ENCODE results near the gene ADGRG1.
"Not testable (repeated sequence)": the region's sequence is repeated elsewhere in the genome, so short reads cannot be mapped to it uniquely, and the experiment has no call there.

ADGRG1 gene

DNA sequence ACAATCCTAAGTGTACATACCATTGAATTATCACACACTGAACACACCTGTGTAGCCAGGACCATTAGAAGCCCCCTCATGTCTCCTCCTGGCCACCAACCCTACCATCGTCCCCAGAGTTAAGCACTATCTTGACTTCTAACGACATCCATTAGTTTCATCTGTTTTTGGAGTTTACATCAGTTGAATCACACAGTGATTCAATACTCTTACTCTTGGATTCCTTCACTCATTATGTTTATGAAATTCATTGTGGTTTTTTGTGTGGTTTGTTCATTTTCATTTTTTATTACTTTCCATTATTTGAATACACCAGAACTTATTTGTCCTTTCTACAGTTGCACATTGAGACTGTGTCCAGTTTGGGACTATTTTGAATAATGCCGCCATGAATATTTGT is 79.7 kb downstream of the ADGRG1 start:
- in situ Hi-C loops (cut with HindIII; ENCODE audit: low pct_unique_long_range_greater_than_20kb, low sequenced_read_pairs) = no loop called here
- DNase-seq (ENCODE audit: low read depth in 1 of 2, low spot score in 1 of 2) = no peak
- no peak for TF ChIP-seq JUND (IDR thresholded peaks at IDR 0.05; ENCODE audit: low read depth)

- no peak for DNase-seq (ENCODE audit: low read depth in 1 of 2, low spot score in 1 of 2)
- in situ Hi-C loops (cut with HindIII; ENCODE audit: low pct_unique_long_range_greater_than_20kb, low sequenced_read_pairs) = no loop called here
- TF ChIP-seq JUND (IDR thresholded peaks at IDR 0.05; ENCODE audit: low read depth) = no peak
These were observed 81.2 kb downstream of the ADGRG1 start for GRCh38 chr16:57709663-57710062.

DNA sequence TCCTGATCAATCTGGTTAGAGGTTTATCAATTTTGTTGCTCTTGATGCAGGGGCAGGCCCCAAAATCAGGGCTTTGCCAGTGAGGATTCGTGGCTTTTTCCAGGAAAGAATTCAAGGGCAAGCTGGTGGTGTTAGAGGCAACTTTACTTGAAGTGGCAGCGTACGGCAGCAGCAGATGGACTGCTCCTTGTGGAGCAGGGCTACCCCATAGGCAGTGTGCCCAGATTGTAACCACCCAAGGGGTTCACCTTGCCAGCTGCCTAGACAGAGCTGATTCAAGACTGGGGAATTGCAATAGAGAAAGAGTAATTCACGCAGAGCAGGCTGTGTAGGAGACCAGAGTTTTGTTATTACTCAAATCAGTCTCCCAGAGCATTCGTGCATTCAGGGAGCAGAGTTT is 82.9 kb downstream of the ADGRG1 start:
- TF ChIP-seq JUND (IDR thresholded peaks at IDR 0.05; ENCODE audit: low read depth) = no peak
- no peak for DNase-seq (ENCODE audit: low read depth in 1 of 2, low spot score in 1 of 2)
- in situ Hi-C loops (cut with HindIII; ENCODE audit: low pct_unique_long_range_greater_than_20kb, low sequenced_read_pairs) = no loop called here

DNA sequence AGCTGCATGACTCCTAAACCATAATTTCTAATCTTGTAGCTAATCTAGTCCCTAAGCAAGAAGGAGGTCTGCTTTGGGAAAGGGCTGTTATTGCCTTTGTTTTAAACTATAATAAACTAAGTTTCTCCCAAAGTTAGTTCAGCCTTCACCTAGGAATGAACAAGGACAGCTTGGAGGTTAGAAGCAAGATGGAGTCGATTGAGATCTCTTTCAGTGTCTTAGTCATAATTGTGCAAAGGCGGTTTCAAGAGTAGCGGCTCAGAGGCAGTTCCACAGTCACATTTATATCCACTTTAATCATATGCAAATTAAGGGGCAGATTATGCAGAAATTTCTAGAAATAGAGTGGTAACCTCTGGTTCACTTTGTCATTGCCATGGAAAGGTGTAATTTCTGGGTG is 83.6 kb downstream of the ADGRG1 start:
- in situ Hi-C loops (cut with HindIII; ENCODE audit: low pct_unique_long_range_greater_than_20kb, low sequenced_read_pairs) = no loop called here
- no peak for DNase-seq (ENCODE audit: low read depth in 1 of 2, low spot score in 1 of 2)
- no peak for TF ChIP-seq JUND (IDR thresholded peaks at IDR 0.05; ENCODE audit: low read depth)

DNA sequence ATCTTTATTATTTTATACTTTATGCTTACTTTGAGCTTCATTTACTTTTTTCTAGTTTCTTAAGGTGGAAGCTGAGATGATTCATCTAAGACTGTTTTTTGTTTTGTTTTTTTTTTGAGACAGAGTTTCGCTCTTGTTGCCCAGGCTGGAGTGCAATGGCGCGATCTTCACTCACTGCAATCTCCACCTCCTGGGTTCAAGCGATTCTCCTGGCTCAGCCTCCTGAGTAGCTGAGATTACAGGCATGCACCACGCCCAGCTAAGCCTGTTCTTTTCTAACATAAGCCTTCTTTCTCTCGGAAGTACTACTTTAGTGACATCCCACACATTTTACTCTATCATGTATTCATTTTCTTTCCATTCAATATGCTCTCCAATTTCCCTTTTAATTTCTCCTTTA is 84.1 kb downstream of the ADGRG1 start:
- DNase-seq (ENCODE audit: low read depth in 1 of 2, low spot score in 1 of 2); in situ Hi-C loops (cut with HindIII; ENCODE audit: low pct_unique_long_range_greater_than_20kb, low sequenced_read_pairs): not testable (repeated sequence)

DNA sequence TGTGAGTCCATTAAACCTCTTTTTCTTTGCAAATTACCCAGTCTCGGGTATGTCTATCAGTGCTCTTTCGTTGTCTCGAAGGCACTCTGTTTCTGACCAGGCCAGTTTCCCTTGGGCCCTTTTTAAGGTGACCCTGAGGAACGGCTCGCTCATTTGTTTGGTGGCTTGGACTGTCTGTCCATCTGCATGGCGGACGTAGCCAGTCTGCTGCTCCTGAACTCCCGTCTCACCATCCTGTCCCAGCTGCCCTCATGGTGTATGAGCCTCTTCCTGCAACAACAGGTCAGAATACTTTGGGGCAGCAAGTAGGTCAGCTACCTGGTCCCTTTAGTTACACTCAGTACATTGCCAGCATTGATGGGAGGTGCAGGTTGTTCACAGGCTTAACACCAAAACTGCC is 85.2 kb downstream of the ADGRG1 start:
- TF ChIP-seq JUND (IDR thresholded peaks at IDR 0.05; ENCODE audit: low read depth) = no peak
- DNase-seq (ENCODE audit: low read depth in 1 of 2, low spot score in 1 of 2) = no peak
- in situ Hi-C loops (cut with HindIII; ENCODE audit: low pct_unique_long_range_greater_than_20kb, low sequenced_read_pairs) = no loop called here

DNA sequence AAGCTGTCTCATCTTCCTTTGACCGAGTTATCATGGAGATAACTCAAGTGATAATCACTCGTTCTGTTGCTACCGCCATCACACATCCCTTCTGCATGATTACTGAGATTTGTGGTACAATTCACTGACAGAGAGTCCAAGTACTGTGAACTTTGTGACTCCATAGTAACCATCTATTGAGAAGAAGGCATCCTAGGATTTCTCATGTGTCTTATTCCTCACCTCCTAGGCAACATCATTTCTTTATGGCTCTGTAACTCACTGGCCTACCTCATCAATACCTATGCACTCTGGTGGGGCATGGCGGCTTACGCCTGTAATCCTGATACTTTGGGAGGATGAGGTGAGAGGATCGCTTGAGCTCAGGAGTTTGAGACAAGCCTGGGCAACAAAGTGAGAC is 85.6 kb downstream of the ADGRG1 start:
- no peak for DNase-seq (ENCODE audit: low read depth in 1 of 2, low spot score in 1 of 2)
- no peak for TF ChIP-seq JUND (IDR thresholded peaks at IDR 0.05; ENCODE audit: low read depth)
- in situ Hi-C loops (cut with HindIII; ENCODE audit: low pct_unique_long_range_greater_than_20kb, low sequenced_read_pairs) = no loop called here

Data from T47D (cell line).